HG03342 (cell line): ENCODE measurements around the gene CEP131.

Source experiments
- ATAC-seq: cut with Tn5 transposase; IDR thresholded peaks from one replicate; pipeline ENCODE4 v1.9.1; 2021; ENCODE audit warnings: mild to moderate bottlenecking, moderate library complexity; ENCODE audit not compliant: unreplicated experiment

Gene CEP131

GRCh38 chr17:81203136-81203535 lies 19.6 kb downstream of the CEP131 start:
- ATAC-seq = no peak

- ATAC-seq = no peak
Measured at GRCh38 chr17:81202318-81202717, 20.4 kb downstream of the CEP131 start.

GRCh38 chr17:81200695-81201580 lies 21.8 kb downstream of the CEP131 start:
- ATAC-seq = no peak

- ATAC-seq = no peak
Measured at GRCh38 chr17:81200201-81200600, 22.6 kb downstream of the CEP131 start.

GRCh38 chr17:81199482-81199830 lies 23.3 kb downstream of the CEP131 start:
- no peak for ATAC-seq

GRCh38 chr17:81198826-81199481 lies 23.8 kb downstream of the CEP131 start:
- ATAC-seq = no peak

- ATAC-seq = no peak
Measured at GRCh38 chr17:81197831-81198490, 24.8 kb downstream of the CEP131 start.

- ATAC-seq = no peak
Measured at GRCh38 chr17:81197409-81197795, 25.4 kb downstream of the CEP131 start.

GRCh38 chr17:81196505-81197408 lies 26.0 kb downstream of the CEP131 start:
- no peak for ATAC-seq

GRCh38 chr17:81195941-81196495 lies 26.7 kb downstream of the CEP131 start:
- ATAC-seq = no peak

GRCh38 chr17:81194941-81195901 lies 27.5 kb downstream of the CEP131 start:
- ATAC-seq = no peak

GRCh38 chr17:81194225-81194760 lies 28.5 kb downstream of the CEP131 start:
- no peak for ATAC-seq

GRCh38 chr17:81193470-81194224 lies 29.1 kb downstream of the CEP131 start:
- no peak for ATAC-seq

GRCh38 chr17:81193051-81193410 lies 29.7 kb downstream of the CEP131 start:
- ATAC-seq = no peak

- ATAC-seq = no peak
Measured at GRCh38 chr17:81192386-81193050, 30.2 kb downstream of the CEP131 start.

- ATAC-seq = no peak
Measured at GRCh38 chr17:81191646-81192045, 31.1 kb downstream of the CEP131 start.

- ATAC-seq = no peak
Measured at GRCh38 chr17:81191116-81191515, 31.6 kb downstream of the CEP131 start.

GRCh38 chr17:81190591-81190990 lies 32.2 kb downstream of the CEP131 start:
- ATAC-seq = no peak
